Measurements from ENCODE around the gene NECTIN1.

- TF ChIP-seq CTCF (IDR thresholded peaks at IDR 0.05), result no peak
- TF ChIP-seq POLR2A (IDR thresholded peaks at IDR 0.05), result no peak
Observed at GRCh38 chr11:119666061-119666460, 62.9 kb downstream of the NECTIN1 start.
